Endothelial cell of umbilical vein (primary cell): ENCODE data around the gene ABTB2. TPM values are rescaled to one million over a fixed set of nuclear protein-coding genes. Genes with fewer than 3 reads are reported as not detected.

Experiments
- BruUV-seq: library from RNA; stranded (reverse); fragments of 400-500 nt; replicated peaks from 2 replicates; lab custom pipeline; 2021; lab: Mats Ljungman, UMichigan
- CTCF ChIA-PET: fragments of 300-600, 350-600 bp; sonication (Branson Sonifier 250); formaldehyde crosslinking; loops from one replicate; lab custom pipeline; 2021; ENCODE audit warnings: antibody characterized with exemption, inconsistent platforms; lab: Charles Lee
- POLR2A ChIA-PET: fragments of 300-600, 350-600 bp; sonication (Branson Sonifier 250); formaldehyde crosslinking; loops from one replicate; lab custom pipeline; 2021; ENCODE audit warnings: antibody characterized with exemption, inconsistent platforms; lab: Charles Lee
- DNase-seq: peaks from one replicate; pipeline ENCODE4 v3.0.0-alpha.2; 2011; ENCODE audit warnings: low read depth, low spot score
- FAIRE-seq: peaks from 2 replicates; lab custom pipeline; 2011; peaks lifted over from hg19 to GRCh38; lab: Jason Lieb, UNC
- H2AFZ ChIP-seq: 2 replicates; pipeline ENCODE4 v1.6.0; 2012; ENCODE audit warnings: low read depth, low read length, control low read depth, inconsistent platforms
- H3K27ac ChIP-seq: 2 replicates; pipeline ENCODE4 v1.5.1; 2011; ENCODE audit warnings: low read depth, mild to moderate bottlenecking, control low read depth, low read length, moderate library complexity; ENCODE audit not compliant: insufficient read depth
- H3K27me3 ChIP-seq, 2 experiments: 2 replicates each; pipeline versions ENCODE4 v1.6.0 to v1.6.1; 2011; ENCODE audit warnings: low read length in 2 of 2, mixed read lengths in 1 of 2; ENCODE audit not compliant: control insufficient read depth in 2 of 2, insufficient read depth in 2 of 2
- H3K36me3 ChIP-seq, 2 experiments: 2 replicates in 1 of 2; 3 replicates in 1 of 2; pipeline ENCODE4 v1.5.1; 2011; ENCODE audit warnings: low read length in 2 of 2, mild to moderate bottlenecking in 1 of 2, moderate library complexity in 1 of 2; ENCODE audit not compliant: control insufficient read depth in 2 of 2, insufficient read depth in 2 of 2; ENCODE audit errors: extremely low read depth in 1 of 2
- H3K4me1 ChIP-seq: 3 replicates; pipeline ENCODE4 v1.5.1; 2011; ENCODE audit warnings: mild to moderate bottlenecking, low read length; ENCODE audit not compliant: control insufficient read depth, insufficient read depth; ENCODE audit errors: extremely low read depth
- H3K4me2 ChIP-seq: 2 replicates; pipeline ENCODE4 v1.6.1; 2011; ENCODE audit warnings: low read length, control low read depth, mixed read lengths; ENCODE audit not compliant: insufficient read depth
- H3K4me3 ChIP-seq, 3 experiments: fragments of 200-600 bp in 1 of 3; sonication (generic), shearing (Covaris generic) in 1 of 3; replicated peaks in 1 of 3; 2 replicates each; pipeline ENCODE4 v1.5.1; 2011 to 2016; ENCODE audit warnings: control low read depth in 3 of 3, low read length in 3 of 3, mild to moderate bottlenecking in 2 of 3, inconsistent platforms in 1 of 3, low read depth in 1 of 3, moderate library complexity in 1 of 3; ENCODE audit not compliant: insufficient read depth in 1 of 3
- H3K79me2 ChIP-seq: 2 replicates; pipeline ENCODE4 v1.6.0; 2012; ENCODE audit warnings: low read length, inconsistent platforms; ENCODE audit not compliant: control insufficient read depth, insufficient read depth
- H3K9ac ChIP-seq: replicated peaks from 2 replicates; pipeline ENCODE3; 2011; ENCODE audit warnings: low read length, control low read depth; ENCODE audit not compliant: insufficient read depth; ENCODE audit errors: extremely low read depth
- H3K9me1 ChIP-seq: replicated peaks from 3 replicates; pipeline ENCODE4 v1.6.0; 2011; ENCODE audit warnings: mild to moderate bottlenecking, low read length; ENCODE audit not compliant: control insufficient read depth, insufficient read depth; ENCODE audit errors: extremely low read depth
- H3K9me3 ChIP-seq: replicated peaks from 2 replicates; pipeline ENCODE4 v1.5.1; 2012; ENCODE audit warnings: low read length, inconsistent platforms; ENCODE audit not compliant: control insufficient read depth, insufficient read depth
- H4K20me1 ChIP-seq: replicated peaks from 2 replicates; pipeline ENCODE3; 2011; ENCODE audit warnings: mild to moderate bottlenecking, low read length; ENCODE audit not compliant: control insufficient read depth, insufficient read depth; ENCODE audit errors: extremely low read depth
- CTCF ChIP-seq, 2 donors: IDR thresholded peaks; 1 replicate in 1 of 2; 2 replicates in 1 of 2; pipeline ENCODE4 v1.5.1; 2011; ENCODE audit warnings: low read length in 2 of 2, mild to moderate bottlenecking in 2 of 2, moderate library complexity in 2 of 2, control low read depth in 1 of 2, inconsistent platforms in 1 of 2, low read depth in 1 of 2; ENCODE audit not compliant: insufficient read depth in 1 of 2; ENCODE audit errors: extremely low read depth in 1 of 2
- EZH2 ChIP-seq: IDR thresholded peaks from 2 replicates; pipeline ENCODE4 v1.6.1; 2012; ENCODE audit warnings: borderline replicate concordance, low read depth, mild to moderate bottlenecking, moderate library complexity, low read length, inconsistent platforms; ENCODE audit not compliant: severe bottlenecking
- FOS ChIP-seq: IDR thresholded peaks from 2 replicates; pipeline ENCODE4 v1.6.1; 2011; ENCODE audit warnings: mild to moderate bottlenecking, low read length, moderate library complexity, borderline replicate concordance; ENCODE audit not compliant: insufficient read depth
- GATA2 ChIP-seq: IDR thresholded peaks from 2 replicates; pipeline ENCODE4 v1.7.0; 2011; ENCODE audit warnings: low read depth, mild to moderate bottlenecking, moderate library complexity, mixed read lengths, low read length; ENCODE audit not compliant: insufficient read length, insufficient read depth
- JUN ChIP-seq: IDR thresholded peaks from 2 replicates; pipeline ENCODE4 v1.6.1; 2011; ENCODE audit warnings: borderline replicate concordance, low read depth; ENCODE audit not compliant: insufficient read length, insufficient read depth
- MAX ChIP-seq: IDR thresholded peaks from 2 replicates; pipeline ENCODE4 v1.6.1; 2011; ENCODE audit not compliant: insufficient read depth, insufficient read length
- MYC ChIP-seq: IDR thresholded peaks from one replicate; pipeline ENCODE4 v1.6.1; 2011; ENCODE audit warnings: mild to moderate bottlenecking, low read depth, low read length
- POLR2A ChIP-seq: IDR thresholded peaks from 2 replicates; pipeline ENCODE4 v1.6.1; 2012; ENCODE audit warnings: low read depth, mild to moderate bottlenecking, control low read depth, low read length
- POLR2AphosphoS5 ChIP-seq: IDR thresholded peaks from 2 replicates; pipeline ENCODE4 v1.6.1; 2012; ENCODE audit warnings: low read depth, mild to moderate bottlenecking, control low read depth, low read length, moderate library complexity; ENCODE audit not compliant: insufficient read depth
- dilution Hi-C: fragments of 300-500 bp; cut with MboI; formaldehyde crosslinking; loops from one replicate; pipeline ENCODE4 v1.15.0; 2019; ENCODE audit warnings: low sequenced_read_pairs; ENCODE audit not compliant: extremely low pct_ligation_motif_present
- intact Hi-C: fragments of 100-400 bp; cut with micrococcal nuclease; formaldehyde crosslinking; loops from one replicate; pipeline ENCODE4 v1.10.0; 2022
- polyA plus RNA-seq, 4 experiments: library from polyadenylated mRNA; depleted of rRNA in 3 of 4; stranded (reverse) in 3 of 4; unstranded in 1 of 4; fragments of >200 nt; gene quantifications; 2 replicates each; pipeline versions ENCODE4 v1.2.1 to v1.2.3, GENCODE V29; 2011 to 2012; ENCODE audit warnings: missing spikeins in 1 of 4
- total RNA-seq: library from RNA; stranded (reverse); gene quantifications from 2 replicates; pipeline ENCODE4 v1.2.3, GENCODE V29; 2021

Gene ABTB2
- total and polyA plus RNA-seq, 2 donors (not counting 3 experiments of a cell fraction or from before 2014, with no cell fraction given): 0.11 to 0.14 TPM

- H3K4me1 ChIP-seq: no peaks in the 10 kb centered on the region
- H3K9me1 ChIP-seq: no peaks in the 10 kb centered on the region
- no peaks in the 10 kb centered on the region for H3K36me3 ChIP-seq
- H3K9ac ChIP-seq: no peak overlapping the region
- intact Hi-C loops (no loop called here), dilution Hi-C loops (no loop called here)
- CTCF ChIA-PET: no interaction called here
- FAIRE-seq (no peak), DNase-seq (no peak)
- H3K27me3 ChIP-seq: peaks cover 2 to 3% of the 10 kb centered on the region in 2 experiments
- no peak overlapping the region for H3K4me2 ChIP-seq
- no peak overlapping the region for H3K27ac ChIP-seq
- no peaks in the 10 kb centered on the region for H3K79me2 ChIP-seq
- TF ChIP-seq MYC (no peak), POLR2A (no peak), POLR2AphosphoS5 (no peak), GATA2 (no peak), CTCF (IDR thresholded peaks at IDR 0.05; ENCODE audit: extremely low read depth in 1 of 2, insufficient read depth in 1 of 2, low read depth in 1 of 2, low read length in 2 of 2) (no peak), MAX (no peak), FOS (no peak), EZH2 (no peak), JUN (no peak)
- H4K20me1 ChIP-seq: no peaks in the 10 kb centered on the region
- H3K9me3 ChIP-seq: no peaks in the 10 kb centered on the region
- BruUV-seq: no TSS peak
- H2AFZ ChIP-seq: no peak overlapping the region
- H3K4me3 ChIP-seq: no peak overlapping the region
- POLR2A ChIA-PET: no interaction called here
Measured at GRCh38 chr11:34292546-34292945, 65.3 kb downstream of the ABTB2 start.
